Measurements from ENCODE around the gene BORCS5. TPM values are rescaled to one million over a fixed set of nuclear protein-coding genes. Genes with fewer than 3 reads are reported as not detected.

Gene BORCS5
- total RNA-seq, 3 donors from 2014 or later, result 22.2 to 26.7 (median 23.6) TPM

DNA sequence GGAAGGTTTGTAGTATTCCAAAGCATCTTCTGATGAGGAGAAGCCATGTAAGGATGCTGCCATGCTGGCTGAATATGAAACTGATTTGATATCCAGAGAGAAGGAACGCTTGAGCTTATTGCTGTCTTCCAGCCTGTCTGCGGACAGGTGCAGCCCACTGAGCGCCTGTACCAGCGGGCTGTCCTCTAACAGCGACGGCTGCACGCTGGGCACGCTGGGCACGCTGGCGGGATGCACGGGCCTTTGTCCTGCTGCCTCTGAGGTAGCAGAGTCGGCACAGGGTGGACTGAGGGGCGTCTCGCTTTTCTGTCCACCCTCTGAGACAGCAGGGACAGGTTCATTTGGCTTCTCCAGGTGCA, 120.6 kb downstream of the BORCS5 start:
- ATAC-seq (no peak), DNase-seq (no peak)
- Mint-ChIP-seq H3K9me3 (no peaks in the 10 kb centered on the region), H3K36me3 (ENCODE audit: insufficient read depth) (peaks cover 56% of the 10 kb centered on the region), H3K4me3 (no peak overlapping the region), H3K4me1 (ENCODE audit: low read depth) (peaks cover 80% of the 10 kb centered on the region), H3K27me3 (ENCODE audit: low read depth) (no peaks in the 10 kb centered on the region)

DNA sequence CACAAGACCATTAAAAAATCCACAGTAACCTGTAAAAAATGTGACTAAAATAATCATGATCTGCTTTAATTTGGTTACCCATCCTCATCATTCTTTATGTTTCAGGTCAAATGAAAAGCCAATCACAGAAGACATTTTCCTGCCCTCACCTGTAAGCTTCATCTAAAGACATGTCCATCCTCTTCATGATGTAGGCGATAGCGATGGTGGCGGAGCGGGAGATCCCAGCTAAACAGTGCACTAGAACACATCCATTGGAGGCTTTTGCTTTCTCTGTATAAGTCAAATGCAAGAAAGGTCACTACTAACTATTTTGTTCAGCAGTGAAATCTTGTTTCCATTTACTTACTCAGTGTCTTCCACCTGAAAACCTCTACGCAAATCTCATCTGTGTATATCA, 123.2 kb downstream of the BORCS5 start:
- Mint-ChIP-seq H3K9me3 (no peaks in the 10 kb centered on the region), H3K27me3 (ENCODE audit: low read depth) (no peaks in the 10 kb centered on the region), H3K4me1 (ENCODE audit: low read depth) (peaks cover 78% of the 10 kb centered on the region), H3K4me3 (no peak overlapping the region), H3K36me3 (ENCODE audit: insufficient read depth) (peaks cover 55% of the 10 kb centered on the region)
- ATAC-seq (no peak), DNase-seq (no peak)

DNA sequence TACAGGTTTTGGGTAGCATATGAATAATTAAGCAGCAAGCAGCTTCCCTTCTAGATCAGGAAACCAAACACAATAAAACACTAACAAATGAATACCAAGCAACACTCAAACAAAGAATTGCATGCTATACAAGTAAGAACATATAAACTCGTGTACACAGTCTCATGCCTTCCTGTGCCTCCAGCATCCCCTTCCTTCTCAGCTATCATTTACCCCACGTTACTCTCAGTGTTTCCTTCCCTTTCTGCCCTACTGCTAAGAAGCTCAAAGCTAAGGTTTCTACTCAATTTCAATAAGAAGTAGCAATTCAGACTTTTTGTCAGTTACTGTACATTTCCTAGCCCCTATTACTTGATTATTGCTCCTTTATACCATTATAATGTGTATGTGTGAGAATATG, 124.8 kb downstream of the BORCS5 start:
- ATAC-seq, result peak; percentile 32
- Mint-ChIP-seq H3K36me3 (ENCODE audit: insufficient read depth) (peaks cover 54% of the 10 kb centered on the region), H3K9me3 (no peaks in the 10 kb centered on the region), H3K27me3 (ENCODE audit: low read depth) (no peaks in the 10 kb centered on the region), H3K4me1 (ENCODE audit: low read depth) (peaks cover 71% of the 10 kb centered on the region), H3K4me3 (peak overlapping the region; percentile 75)
- no peak for DNase-seq

DNA sequence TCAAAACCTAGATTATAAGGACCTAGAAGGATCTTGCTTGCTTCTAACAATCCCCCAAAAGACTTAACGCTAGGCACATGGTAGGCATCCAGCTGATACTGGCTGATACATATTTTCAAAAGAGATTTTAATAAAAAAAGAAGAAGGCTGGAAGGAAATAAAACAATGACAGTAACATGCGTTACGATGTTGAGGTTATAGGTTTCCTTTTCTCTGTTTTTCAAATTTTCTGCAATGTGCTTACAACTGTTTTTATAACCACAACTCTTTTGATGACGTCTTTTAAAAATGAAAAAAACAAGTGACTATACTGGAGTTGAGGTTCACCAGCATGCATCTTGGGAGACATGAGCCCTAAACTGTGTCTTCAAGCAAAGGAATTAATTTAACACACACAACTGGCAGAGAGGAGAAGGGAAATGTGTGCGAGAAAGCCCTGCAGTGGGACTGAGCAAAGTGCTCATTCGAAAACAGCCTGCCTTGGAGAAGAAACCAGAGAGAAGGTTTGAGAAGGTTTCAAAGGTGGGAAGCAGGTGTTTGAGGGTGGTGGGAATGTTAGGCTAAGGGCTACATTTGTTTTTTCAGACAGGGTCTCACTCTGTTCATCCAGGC, 125.4 kb downstream of the BORCS5 start:
- Mint-ChIP-seq H3K4me1 (ENCODE audit: low read depth) (peaks cover 73% of the 10 kb centered on the region), H3K4me3 (peak overlapping the region; percentile 75), H3K27me3 (ENCODE audit: low read depth) (no peaks in the 10 kb centered on the region), H3K9me3 (no peaks in the 10 kb centered on the region), H3K36me3 (ENCODE audit: insufficient read depth) (peaks cover 52% of the 10 kb centered on the region)
- no peak for DNase-seq
- ATAC-seq, result peak; percentile 78 to 83

DNA sequence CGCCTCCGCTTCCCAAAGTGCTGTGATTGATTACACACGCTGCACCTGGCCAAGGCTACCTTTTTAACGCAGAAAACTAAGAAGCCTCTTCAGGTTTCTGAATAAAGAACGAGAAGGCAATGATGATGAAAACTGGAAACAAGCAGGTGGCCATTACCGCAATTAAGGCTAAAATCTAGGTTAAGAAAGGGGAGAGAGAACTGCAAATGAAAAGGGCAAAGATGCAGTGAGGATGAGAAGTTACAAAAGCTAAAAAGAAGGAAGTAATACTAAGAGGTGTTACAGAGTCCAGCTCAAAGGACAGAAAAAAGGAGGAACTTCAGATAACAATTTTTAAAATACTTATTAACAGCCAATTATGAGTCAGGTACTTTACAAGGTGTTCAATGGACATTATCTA, 126.1 kb downstream of the BORCS5 start:
- peak overlapping the region; percentile 75 for H3K4me3 Mint-ChIP-seq
- peaks cover 50% of the 10 kb centered on the region for H3K36me3 Mint-ChIP-seq (ENCODE audit: insufficient read depth)
- no peak for ATAC-seq
- DNase-seq, result no peak
- H3K4me1 Mint-ChIP-seq (ENCODE audit: low read depth), result peaks cover 73% of the 10 kb centered on the region
- H3K27me3 Mint-ChIP-seq (ENCODE audit: low read depth), result no peaks in the 10 kb centered on the region
- no peaks in the 10 kb centered on the region for H3K9me3 Mint-ChIP-seq

DNA sequence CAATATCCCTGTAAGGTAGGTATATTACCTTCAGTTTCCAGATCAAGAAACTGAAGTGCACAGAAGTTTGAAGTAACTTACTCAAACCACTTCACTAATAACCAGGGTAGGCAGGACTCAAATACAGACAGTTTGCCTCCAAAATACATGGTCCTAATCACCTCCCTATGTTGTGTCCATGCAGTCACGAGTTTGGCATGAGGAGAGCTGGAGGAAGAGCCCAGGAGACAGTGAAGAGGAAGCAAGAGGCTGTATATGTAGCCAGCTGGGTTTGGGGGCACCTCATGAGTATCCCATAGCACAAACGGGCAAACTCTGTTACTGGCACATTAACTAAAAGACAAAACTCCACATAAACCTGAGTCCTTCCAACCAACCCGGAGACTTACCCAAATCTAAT, 126.6 kb downstream of the BORCS5 start:
- Mint-ChIP-seq H3K27me3 (ENCODE audit: low read depth) (no peaks in the 10 kb centered on the region), H3K36me3 (ENCODE audit: insufficient read depth) (peaks cover 54% of the 10 kb centered on the region), H3K4me1 (ENCODE audit: low read depth) (peaks cover 76% of the 10 kb centered on the region), H3K9me3 (no peaks in the 10 kb centered on the region), H3K4me3 (peak overlapping the region; percentile 66)
- DNase-seq (no peak), ATAC-seq (no peak)

DNA sequence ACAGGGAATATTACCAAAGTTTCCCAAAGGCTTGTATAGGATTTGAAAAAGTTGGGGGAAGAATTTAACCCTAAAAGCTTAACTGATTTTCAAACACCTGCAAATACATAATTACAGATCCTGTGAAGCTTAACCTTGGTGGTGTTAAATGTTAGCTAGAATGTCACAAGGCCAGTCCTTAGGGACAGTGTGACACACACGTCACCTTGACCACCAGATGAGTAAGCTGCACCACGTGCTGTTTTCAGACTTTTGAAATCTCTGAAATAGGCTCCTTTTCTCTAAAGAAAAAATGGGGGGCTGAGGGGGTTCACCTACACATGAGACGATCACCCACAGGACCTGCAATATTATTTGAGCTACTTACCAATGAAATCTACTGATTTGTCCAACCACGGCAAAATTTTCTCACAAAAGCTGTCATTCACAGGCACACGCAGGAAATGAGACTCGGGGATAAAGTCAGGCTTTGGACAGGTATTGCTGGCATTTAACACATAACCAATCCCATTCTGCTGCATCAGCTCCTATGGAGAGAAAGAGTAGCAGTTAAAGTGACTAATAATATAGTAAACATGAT, 129.9 kb downstream of the BORCS5 start:
- no peaks in the 10 kb centered on the region for H3K27me3 Mint-ChIP-seq (ENCODE audit: low read depth)
- H3K36me3 Mint-ChIP-seq (ENCODE audit: insufficient read depth), result peaks cover 36% of the 10 kb centered on the region
- DNase-seq (no peak), ATAC-seq (peak in 1 of 2 donors; percentile 33)
- H3K4me3 Mint-ChIP-seq, result no peak overlapping the region
- peaks cover 54% of the 10 kb centered on the region for H3K4me1 Mint-ChIP-seq (ENCODE audit: low read depth)
- H3K9me3 Mint-ChIP-seq, result no peaks in the 10 kb centered on the region

DNA sequence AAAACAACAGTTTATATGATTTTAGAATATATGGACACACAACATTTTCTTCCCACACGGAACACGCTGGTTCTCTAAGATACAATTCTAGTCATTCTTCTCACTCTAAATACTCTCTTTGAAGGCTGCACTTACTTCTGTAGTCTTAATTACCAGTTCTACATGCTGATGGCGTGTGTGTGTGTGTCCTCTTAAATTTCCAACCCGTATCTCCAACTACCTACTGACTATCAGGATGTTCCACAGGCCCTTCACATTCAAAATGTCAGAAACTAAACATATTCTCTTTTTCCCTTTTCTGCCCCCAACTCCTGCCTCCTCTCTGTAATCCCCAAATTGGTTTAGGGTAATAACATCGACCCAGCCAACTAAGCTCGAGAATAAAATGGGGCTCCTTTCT, 130.6 kb downstream of the BORCS5 start:
- Mint-ChIP-seq H3K4me3 (no peak overlapping the region), H3K4me1 (ENCODE audit: low read depth) (peaks cover 47% of the 10 kb centered on the region), H3K27me3 (ENCODE audit: low read depth) (no peaks in the 10 kb centered on the region), H3K36me3 (ENCODE audit: insufficient read depth) (peaks cover 34% of the 10 kb centered on the region), H3K9me3 (no peaks in the 10 kb centered on the region)
- ATAC-seq (no peak), DNase-seq (no peak)

DNA sequence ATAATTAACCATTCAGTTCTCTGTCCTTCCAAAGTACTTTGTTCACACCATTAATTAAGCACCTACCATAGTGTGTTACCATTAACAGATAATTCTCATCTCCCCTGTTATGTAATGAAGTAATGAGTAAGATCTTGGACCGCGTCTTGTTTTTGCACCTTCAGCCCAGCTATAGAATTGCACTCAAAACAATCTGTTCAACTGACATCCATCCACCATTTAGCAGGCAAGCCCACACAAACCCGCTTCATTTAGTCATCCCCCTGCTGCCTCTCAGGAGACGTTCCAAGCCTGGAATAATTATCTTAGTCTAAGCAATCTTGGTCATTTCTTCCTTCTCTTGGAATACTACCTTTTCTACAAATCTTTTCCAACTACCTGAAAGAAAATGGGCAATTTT, 131.4 kb downstream of the BORCS5 start:
- ATAC-seq, result no peak
- Mint-ChIP-seq H3K4me3 (no peak overlapping the region), H3K27me3 (ENCODE audit: low read depth) (no peaks in the 10 kb centered on the region), H3K36me3 (ENCODE audit: insufficient read depth) (peaks cover 31% of the 10 kb centered on the region), H3K9me3 (no peaks in the 10 kb centered on the region), H3K4me1 (ENCODE audit: low read depth) (peaks cover 40% of the 10 kb centered on the region)
- DNase-seq, result no peak

DNA sequence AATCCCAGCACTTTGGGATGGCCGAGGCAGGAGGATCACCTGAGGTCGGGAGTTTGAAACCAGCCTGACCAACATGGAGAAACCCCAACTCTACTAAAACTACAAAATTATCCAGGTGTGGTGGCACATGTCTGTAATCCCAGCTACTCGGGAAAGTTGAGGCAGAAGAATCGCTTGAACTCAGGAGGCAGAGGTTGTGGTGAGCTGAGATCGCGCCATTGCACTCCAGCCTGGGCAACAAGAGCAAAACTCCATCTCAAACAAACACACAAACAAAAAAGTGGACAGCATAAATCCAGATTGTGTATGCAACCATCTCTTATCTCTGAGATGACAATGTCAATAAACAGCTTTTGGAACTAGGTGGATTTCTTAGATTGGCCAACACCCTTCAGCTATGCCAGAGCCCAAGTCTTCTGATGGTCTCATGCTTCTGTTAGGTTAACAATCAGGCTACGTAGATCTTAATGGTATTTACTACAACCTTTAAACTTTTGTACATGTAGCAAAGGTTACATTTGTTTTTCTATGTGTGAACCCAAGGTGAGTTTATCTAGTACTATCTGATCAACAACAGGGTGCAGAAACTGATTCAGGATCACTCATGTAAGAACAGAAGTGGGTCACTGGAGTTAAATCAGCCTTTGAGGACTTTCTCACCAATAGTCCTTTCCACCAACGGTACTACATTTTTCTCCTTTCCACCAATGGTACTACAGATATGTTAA, 132.1 kb downstream of the BORCS5 start:
- no peak for DNase-seq
- no peaks in the 10 kb centered on the region for H3K9me3 Mint-ChIP-seq
- H3K36me3 Mint-ChIP-seq (ENCODE audit: insufficient read depth), result peaks cover 26% of the 10 kb centered on the region
- no peak overlapping the region for H3K4me3 Mint-ChIP-seq
- no peaks in the 10 kb centered on the region for H3K27me3 Mint-ChIP-seq (ENCODE audit: low read depth)
- H3K4me1 Mint-ChIP-seq (ENCODE audit: low read depth), result peaks cover 34% of the 10 kb centered on the region
- ATAC-seq, result peak; percentile 55 to 60

DNA sequence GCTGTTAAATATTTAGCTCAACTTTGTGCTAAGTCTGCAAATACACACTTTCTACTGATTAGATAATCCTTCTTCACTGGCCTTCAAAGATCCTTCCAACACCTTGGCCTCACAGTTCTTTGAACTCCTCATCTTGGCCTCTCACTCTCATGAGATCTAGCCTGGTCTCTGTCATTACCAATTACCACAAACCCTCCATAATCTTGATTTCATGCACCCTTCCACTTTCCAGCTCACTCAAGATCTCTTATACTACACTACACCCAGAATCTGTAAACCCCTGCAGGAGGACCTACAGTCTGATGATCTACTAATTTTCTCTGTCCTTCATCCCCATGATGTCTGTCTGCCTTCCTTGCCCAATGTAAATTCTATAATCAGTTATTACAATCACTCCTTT, 134.7 kb downstream of the BORCS5 start:
- Mint-ChIP-seq H3K9me3 (no peaks in the 10 kb centered on the region), H3K27me3 (ENCODE audit: low read depth) (no peaks in the 10 kb centered on the region), H3K36me3 (ENCODE audit: insufficient read depth) (peaks cover 27% of the 10 kb centered on the region), H3K4me3 (no peak overlapping the region), H3K4me1 (ENCODE audit: low read depth) (peaks cover 33% of the 10 kb centered on the region)
- DNase-seq, result no peak
- peak; percentile 12 to 26 for ATAC-seq

DNA sequence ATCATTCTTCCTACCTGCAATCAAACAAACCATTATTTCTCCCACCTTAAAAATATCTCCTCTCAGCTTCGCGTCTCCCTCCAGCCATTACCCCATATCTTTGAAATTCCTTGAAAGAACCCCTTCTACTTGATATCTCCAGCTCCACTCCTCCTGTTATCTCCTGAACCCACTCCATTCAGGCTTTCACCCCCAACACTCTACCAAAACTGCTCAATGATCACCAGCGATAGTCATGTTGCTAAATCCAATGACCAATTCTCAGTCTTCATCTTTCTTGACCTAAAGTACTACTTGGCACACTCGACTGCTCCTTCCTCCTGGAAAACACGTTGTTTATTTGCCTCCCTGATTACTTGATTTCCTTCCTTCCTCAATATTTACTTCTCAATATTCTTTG, 135.7 kb downstream of the BORCS5 start:
- no peak for ATAC-seq
- Mint-ChIP-seq H3K4me3 (no peak overlapping the region), H3K4me1 (ENCODE audit: low read depth) (peaks cover 29% of the 10 kb centered on the region), H3K9me3 (no peaks in the 10 kb centered on the region), H3K36me3 (ENCODE audit: insufficient read depth) (peaks cover 21% of the 10 kb centered on the region), H3K27me3 (ENCODE audit: low read depth) (no peaks in the 10 kb centered on the region)
- no peak for DNase-seq

DNA sequence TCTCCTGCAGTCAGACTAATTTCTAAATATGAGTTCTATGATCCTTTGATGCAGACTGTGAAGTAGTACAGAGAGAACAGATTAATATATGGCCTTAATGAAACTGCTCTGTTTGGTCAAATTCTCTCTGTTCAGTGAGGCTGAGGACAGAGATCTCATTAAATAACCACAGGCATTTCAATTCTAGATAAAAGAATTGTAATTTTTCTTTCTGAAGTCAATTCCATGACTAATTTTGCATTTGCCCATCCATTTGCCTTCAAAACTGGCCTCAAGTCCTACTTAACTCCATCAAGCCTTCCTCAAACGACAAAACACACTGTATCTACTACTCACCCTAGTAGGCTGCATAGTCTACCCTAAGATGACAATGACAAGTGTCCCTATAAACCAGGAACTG, 138.7 kb downstream of the BORCS5 start:
- ATAC-seq (no peak), DNase-seq (no peak)
- Mint-ChIP-seq H3K27me3 (ENCODE audit: low read depth) (no peaks in the 10 kb centered on the region), H3K36me3 (ENCODE audit: insufficient read depth) (peaks cover 20% of the 10 kb centered on the region), H3K9me3 (no peaks in the 10 kb centered on the region), H3K4me1 (ENCODE audit: low read depth) (peaks cover 16% of the 10 kb centered on the region), H3K4me3 (no peak overlapping the region)

DNA sequence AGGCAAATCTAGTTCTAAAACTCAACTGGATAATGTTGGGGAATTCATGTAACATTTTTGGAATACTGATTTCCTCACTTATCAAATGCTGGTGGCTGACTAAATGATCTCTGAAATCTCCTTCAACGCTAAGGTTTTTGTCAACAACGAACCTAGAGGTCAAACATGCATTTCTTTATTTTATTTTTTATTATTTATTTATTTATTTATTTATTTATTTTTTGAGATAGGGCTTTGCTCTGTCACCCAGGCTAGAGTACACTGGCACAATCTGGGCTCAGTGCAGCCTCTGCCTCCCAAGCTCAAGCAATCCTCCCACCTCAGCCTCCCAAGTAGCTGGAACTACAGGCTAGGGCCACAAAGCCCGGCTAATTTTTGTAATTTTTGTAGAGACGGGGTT, 141.3 kb downstream of the BORCS5 start:
- Mint-ChIP-seq H3K9me3 (no peaks in the 10 kb centered on the region), H3K27me3 (ENCODE audit: low read depth) (no peaks in the 10 kb centered on the region), H3K4me1 (ENCODE audit: low read depth) (peaks cover 38% of the 10 kb centered on the region), H3K4me3 (no peak overlapping the region), H3K36me3 (ENCODE audit: insufficient read depth) (peaks cover 28% of the 10 kb centered on the region)
- ATAC-seq, result no peak
- DNase-seq, result no peak

All from activated T-cell treated with anti-CD3 and anti-CD28 coated beads, Interleukin-2, amount 50 U/mL, for 4 hours (primary cell).